Measurements from ENCODE around the gene ALG9. TPM values are rescaled to one million over a fixed set of nuclear protein-coding genes. Genes with fewer than 3 reads are reported as not detected.

Gene ALG9
- total RNA-seq, 1 donor from 2014 or later = 26.6 TPM

DNA sequence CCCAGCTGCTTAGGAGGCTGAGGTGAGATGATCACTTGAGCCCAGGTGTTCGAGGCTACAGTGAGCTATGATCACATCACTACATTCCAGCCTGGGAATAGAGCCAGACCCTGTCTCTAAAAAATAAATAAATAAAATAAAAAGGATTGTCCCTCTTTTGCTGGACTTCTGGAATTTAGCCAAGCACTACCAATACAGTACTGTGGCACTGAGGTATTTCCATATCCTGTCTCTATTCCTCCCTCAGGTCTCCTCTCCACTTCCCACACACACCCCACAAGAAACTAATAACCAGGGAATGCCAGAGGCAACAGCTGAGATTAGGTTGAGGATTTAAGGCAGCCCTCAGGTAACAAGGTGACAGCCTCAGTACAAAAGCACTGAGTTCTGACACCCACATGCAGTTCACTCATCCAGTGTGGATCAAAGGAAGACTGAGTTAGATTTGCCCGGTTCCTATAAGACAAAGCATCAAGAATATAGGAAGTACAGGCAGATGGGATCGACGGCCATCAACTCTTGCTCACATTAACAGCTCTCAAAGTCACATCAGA, 100.7 kb downstream of the ALG9 start:
- intact Hi-C loops (cut with DNase I) = loop anchor here (10.0 kb wide), 1 partner anchor 74 kb away; no protein-coding TSS in a partner anchor
- Histone ChIP-seq H3K27ac (no peak overlapping the region), H3K36me3 (no peaks in the 10 kb centered on the region), H3K4me1 (peaks cover 3% of the 10 kb centered on the region), H3K9me3 (no peaks in the 10 kb centered on the region), H3K27me3 (no peaks in the 10 kb centered on the region), H3K4me3 (no peak overlapping the region)
- no peak for ATAC-seq
- DNase-seq = no peak
- TF ChIP-seq, protein P1, sequence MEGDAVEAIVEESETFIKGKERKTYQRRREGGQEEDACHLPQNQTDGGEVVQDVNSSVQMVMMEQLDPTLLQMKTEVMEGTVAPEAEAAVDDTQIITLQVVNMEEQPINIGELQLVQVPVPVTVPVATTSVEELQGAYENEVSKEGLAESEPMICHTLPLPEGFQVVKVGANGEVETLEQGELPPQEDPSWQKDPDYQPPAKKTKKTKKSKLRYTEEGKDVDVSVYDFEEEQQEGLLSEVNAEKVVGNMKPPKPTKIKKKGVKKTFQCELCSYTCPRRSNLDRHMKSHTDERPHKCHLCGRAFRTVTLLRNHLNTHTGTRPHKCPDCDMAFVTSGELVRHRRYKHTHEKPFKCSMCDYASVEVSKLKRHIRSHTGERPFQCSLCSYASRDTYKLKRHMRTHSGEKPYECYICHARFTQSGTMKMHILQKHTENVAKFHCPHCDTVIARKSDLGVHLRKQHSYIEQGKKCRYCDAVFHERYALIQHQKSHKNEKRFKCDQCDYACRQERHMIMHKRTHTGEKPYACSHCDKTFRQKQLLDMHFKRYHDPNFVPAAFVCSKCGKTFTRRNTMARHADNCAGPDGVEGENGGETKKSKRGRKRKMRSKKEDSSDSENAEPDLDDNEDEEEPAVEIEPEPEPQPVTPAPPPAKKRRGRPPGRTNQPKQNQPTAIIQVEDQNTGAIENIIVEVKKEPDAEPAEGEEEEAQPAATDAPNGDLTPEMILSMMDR (IDR thresholded peaks at IDR 0.05) = no peak

DNA sequence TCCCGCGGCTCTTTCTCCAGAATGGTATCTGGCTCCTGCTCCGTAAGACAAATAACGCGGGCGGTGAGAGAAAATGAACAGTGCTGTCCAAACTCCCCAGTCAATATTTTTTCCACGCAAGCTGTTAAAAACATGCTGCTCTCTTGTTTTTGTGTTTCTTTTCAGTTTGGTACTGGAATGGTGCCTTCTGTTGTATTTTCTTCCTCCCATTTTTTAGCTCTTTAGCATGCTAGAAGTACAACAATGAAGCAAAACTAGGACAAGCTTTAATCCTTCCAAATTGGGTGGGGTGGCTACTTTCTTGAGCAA, 104.6 kb downstream of the ALG9 start:
- Histone ChIP-seq H3K4me3 (peak overlapping the region; percentile 93), H3K36me3 (peaks cover 25% of the 10 kb centered on the region), H3K4me1 (peaks cover 16% of the 10 kb centered on the region), H3K27ac (peak overlapping the region; percentile 87), H3K9me3 (no peaks in the 10 kb centered on the region), H3K27me3 (no peaks in the 10 kb centered on the region)
- ATAC-seq (no peak), DNase-seq (no peak)
- TF ChIP-seq, protein P1 (IDR thresholded peaks at IDR 0.05) = no peak
- intact Hi-C loops (cut with DNase I) = no loop called here

- TF ChIP-seq, protein P1 (IDR thresholded peaks at IDR 0.05) = no peak
- intact Hi-C loops (cut with DNase I) = no loop called here
These were observed 105.2 kb downstream of the ALG9 start, which contains the start of gene PPP2R1B for GRCh38 chr11:111765984-111766833. TSS of gene PPP2R1B (minus strand) at chr11:111766389. CDS start at chr11:111766361, 28 bp downstream.

GRCh38 chr11:111765320-111765983, 105.9 kb downstream of the ALG9 start:
- Histone ChIP-seq H3K27ac (peak overlapping the region; percentile 87), H3K36me3 (peaks cover 39% of the 10 kb centered on the region), H3K27me3 (no peaks in the 10 kb centered on the region), H3K9me3 (no peaks in the 10 kb centered on the region), H3K4me3 (peak overlapping the region; percentile 93), H3K4me1 (peaks cover 16% of the 10 kb centered on the region)
- intact Hi-C loops (cut with DNase I) = no loop called here
- DNase-seq = no peak
- peak; percentile 59 for ATAC-seq
- TF ChIP-seq, protein P1 (IDR thresholded peaks at IDR 0.05) = no peak

More at GRCh38 chr11:111765984-111766833, 105.2 kb downstream of the ALG9 start, which contains the start of gene PPP2R1B:
- no peaks in the 10 kb centered on the region for H3K9me3 ChIP-seq
- peaks cover 16% of the 10 kb centered on the region for H3K4me1 ChIP-seq
- no peaks in the 10 kb centered on the region for H3K27me3 ChIP-seq
- DNase-seq (peak; percentile 89), ATAC-seq (peak; percentile 98)
- peak within 1 kb of the TSS; percentile 93 for H3K4me3 ChIP-seq
- peaks cover 31% of the 10 kb centered on the region for H3K36me3 ChIP-seq
- peak within 1 kb of the TSS; percentile 87 for H3K27ac ChIP-seq

DNA sequence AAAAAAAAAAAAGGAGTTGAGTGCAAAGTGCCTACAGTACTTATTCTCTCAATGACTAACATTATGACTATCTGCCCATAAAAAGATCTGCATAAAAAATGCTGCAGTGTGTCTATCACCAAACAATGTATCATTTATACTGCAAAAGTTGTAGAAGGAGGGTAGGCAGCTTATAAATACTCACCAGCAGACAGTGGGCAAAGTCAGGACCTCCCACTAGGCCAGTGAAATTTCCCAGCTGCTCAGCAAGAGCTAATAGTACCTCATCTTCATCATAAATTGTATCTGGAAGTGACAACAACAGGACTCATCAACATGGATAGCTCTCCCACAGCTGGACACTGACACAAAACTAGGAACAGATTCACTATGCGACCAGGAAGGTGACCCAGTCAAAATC, 106.8 kb downstream of the ALG9 start:
- peak overlapping the region; percentile 93 for H3K4me3 ChIP-seq
- ATAC-seq (no peak), DNase-seq (no peak)
- peaks cover 16% of the 10 kb centered on the region for H3K4me1 ChIP-seq
- intact Hi-C loops (cut with DNase I) = no loop called here
- peaks cover 47% of the 10 kb centered on the region for H3K36me3 ChIP-seq
- no peak overlapping the region for H3K27ac ChIP-seq
- H3K27me3 ChIP-seq = no peaks in the 10 kb centered on the region
- no peaks in the 10 kb centered on the region for H3K9me3 ChIP-seq
- TF ChIP-seq, protein P1 (IDR thresholded peaks at IDR 0.05) = no peak
